Tongue (tissue), 2 donors: ENCODE measurements around the gene TNFRSF25. TPM values are rescaled to one million over a fixed set of nuclear protein-coding genes. Genes with fewer than 3 reads are reported as not detected.
A peak's percentile ranks its signal among the peaks of the same experiment; 100 is the strongest.

Experiments used
- DNase-seq: peaks from one replicate; pipeline ENCODE4 v3.0.0-alpha.2; 2015
- total RNA-seq: library from RNA; depleted of rRNA; stranded (reverse); fragments of >200 nt; gene quantifications from one replicate; pipeline ENCODE4 v1.2.3, GENCODE V29; 2014

The TNFRSF25 gene, protein sequence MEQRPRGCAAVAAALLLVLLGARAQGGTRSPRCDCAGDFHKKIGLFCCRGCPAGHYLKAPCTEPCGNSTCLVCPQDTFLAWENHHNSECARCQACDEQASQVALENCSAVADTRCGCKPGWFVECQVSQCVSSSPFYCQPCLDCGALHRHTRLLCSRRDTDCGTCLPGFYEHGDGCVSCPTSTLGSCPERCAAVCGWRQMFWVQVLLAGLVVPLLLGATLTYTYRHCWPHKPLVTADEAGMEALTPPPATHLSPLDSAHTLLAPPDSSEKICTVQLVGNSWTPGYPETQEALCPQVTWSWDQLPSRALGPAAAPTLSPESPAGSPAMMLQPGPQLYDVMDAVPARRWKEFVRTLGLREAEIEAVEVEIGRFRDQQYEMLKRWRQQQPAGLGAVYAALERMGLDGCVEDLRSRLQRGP
- 33.0 TPM for total RNA-seq

DNA sequence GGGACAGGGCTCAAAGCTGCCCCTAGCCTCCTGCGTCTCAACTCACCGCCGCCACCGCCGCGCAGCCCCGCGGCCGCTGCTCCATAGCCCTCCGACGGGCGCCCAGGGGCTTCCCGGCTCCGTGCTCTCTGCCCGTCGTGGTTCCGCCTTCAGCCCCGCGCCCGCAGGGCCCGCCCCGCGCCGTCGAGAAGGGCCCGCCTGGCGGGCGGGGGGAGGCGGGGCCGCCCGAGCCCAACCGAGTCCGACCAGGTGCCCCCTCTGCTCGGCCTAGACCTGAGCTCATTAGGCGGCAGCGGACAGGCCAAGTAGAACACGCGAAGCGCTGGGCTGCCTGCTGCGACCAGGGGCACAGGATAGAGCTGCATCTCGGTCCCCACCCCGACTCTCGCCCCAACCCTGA, at the start of gene TNFRSF25:
TNFRSF25 (minus strand) TSS at position 151 of the 400 bp plus-strand sequence; CDS start at position 85, 66 bp downstream.
- no peak for DNase-seq

DNA sequence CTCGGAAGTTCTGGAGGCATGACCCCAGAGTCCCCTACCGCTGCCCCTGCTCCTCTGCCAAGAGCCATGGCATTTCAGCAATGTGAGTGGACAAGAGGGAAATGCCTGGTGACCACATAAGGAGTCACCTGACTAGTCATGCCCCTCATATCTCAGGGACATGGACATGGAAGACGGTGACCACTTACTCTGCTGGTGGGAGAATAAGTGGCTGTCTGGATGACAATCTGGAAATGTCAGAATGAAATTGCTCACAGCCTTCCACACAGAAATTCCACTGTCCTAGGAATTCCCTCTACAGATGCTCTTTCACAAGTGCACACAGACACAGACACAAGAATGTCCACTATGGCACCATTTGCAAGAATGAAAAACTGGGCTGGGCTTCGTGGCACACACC, 49.8 kb upstream of the TNFRSF25 start:
- no peak for DNase-seq

DNA sequence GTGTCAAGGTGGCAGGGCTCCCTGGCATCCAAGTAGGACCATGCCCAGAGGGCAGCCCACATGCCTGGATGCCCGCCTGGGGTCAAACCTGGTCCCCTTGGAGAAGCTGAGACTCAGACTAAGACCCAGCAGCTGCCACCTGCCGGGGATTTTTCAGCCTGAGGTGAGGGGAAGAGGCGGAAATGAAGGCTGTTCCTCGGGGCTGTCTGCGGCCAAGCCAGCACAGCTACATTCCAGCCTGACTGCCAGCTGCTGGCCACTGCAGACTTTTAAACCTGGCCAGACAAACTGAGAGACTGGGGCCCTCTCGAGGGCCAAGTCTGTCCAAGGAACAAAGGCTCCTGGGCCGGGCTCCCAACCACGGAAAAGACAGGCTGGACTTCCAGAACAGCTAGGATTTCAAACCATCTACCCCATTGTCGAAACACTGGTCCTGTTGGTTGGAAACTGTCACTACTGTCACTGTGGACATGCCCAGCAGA, 47.4 kb upstream of the TNFRSF25 start:
- DNase-seq = no peak

DNA sequence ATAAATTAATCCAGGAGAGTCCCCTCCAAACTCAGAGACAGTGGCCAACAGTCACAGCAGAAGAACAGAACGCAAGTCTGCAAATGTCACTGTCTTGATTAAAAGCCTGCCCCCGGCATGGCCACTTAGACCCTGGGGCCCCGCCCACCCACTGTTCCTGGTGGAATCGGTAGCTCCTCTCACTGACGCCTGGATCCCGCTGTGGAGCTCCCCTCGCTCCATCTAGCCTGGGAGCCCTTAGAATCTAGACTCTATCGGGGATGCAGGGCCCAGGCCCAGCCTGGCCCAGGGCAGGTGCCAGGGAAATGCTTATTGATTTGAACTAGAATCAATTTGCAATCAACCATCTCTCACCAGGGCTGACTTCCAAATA, 46.9 kb upstream of the TNFRSF25 start:
- no peak for DNase-seq

DNA sequence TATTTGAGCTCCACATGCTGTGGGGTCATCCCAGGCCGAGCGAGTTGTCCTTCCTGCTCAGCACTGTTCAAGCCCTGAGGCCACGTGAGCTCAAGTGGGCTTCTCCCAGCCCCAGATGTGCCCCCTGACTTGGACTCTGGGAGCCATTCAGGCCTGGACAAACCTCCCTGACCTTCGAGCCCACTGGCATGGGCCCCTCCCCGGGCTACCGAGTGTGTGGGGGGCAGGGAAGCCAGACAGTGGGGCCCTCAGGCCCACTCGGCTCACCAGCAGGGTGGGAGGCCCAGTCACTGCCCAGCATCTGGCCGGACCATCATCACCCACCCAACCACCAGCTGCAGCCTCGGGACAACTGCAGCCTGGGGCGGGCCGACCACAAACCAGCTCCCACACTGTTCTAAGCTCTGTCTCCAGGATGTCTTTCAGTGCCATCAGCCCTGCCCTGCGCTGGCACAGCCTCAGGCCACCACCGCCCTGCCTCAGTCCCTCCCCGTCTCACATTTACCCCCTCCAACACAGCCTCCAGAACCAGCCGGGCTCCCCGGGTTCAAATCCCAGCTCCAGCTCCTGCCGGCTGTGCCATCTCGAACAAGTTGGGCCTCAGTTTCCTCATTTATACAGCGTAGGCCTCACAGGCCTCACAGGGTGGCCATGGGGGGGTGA, 46.4 kb upstream of the TNFRSF25 start:
- DNase-seq = peak; percentile 57

DNA sequence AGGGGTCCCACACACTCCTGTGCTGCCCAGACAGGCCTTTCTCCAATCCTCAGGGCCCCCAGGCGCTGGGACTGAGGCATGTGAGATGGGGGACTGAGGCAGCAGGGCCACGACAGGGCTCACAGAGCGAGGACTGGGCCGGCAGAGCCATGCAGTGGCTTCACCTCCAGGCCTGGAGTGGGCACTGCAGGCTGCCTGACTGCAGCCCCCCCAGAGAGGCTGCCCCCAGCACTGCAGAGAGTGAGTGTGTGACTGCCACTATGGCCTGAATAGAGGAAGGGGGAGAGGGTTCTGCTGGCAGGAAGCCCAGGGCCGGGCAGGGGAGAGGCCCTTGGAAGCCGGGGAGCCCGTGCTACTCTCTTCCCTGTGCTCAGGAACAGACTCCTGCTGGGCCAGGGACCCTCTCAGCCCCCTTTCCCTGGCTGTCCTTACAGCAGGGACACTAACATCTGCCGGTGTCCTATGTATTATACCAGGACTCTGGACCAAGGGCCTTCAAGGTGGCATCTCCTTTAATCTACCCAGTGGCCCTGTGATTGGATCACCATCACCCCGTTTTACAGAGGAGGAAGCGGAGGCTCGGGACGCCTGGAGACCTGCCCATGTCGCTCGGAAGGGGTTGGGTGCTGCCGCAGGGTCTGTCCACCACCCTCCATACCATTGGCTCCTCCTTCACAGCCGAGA, 45.7 kb upstream of the TNFRSF25 start:
- no peak for DNase-seq

DNA sequence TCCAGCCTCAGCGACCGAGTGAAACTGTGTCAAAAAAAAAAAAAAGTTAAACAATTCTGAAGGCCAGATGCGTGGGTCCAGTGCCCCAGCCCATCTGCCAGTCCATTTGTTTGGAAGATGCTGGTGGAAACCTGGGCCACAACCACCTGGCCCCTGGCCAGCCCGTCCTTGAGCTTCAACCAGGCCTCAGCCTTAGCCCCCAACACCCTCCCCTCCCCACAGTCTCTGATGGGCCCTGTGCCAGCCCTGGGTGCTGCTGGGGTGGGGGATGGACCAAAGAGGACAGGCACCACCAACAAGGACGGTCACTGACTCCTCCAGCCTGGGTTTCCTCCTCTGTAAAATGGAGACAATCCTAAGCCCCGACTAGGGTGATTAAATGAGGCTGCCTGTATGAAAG, 45.1 kb upstream of the TNFRSF25 start:
- DNase-seq = no peak

DNA sequence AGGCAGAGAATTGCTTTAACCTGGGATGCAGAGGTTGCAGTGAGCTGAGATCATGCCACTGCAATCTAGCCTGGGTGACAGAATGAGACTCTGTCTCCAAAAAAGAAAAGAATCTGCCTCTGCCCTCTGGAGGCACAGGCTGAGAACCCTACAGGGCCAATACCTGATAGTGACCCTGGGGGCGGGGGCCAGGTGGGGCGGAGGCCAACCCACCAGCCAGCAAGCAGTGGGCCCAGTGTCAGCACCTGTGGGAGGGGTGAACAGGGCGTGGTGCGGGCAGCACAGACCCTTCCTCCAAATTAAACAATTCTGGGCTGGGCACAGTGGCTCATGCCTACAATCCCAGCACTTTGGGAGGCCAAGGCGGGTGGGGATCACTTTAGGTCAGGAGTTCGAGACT, 44.5 kb upstream of the TNFRSF25 start:
- no peak for DNase-seq

DNA sequence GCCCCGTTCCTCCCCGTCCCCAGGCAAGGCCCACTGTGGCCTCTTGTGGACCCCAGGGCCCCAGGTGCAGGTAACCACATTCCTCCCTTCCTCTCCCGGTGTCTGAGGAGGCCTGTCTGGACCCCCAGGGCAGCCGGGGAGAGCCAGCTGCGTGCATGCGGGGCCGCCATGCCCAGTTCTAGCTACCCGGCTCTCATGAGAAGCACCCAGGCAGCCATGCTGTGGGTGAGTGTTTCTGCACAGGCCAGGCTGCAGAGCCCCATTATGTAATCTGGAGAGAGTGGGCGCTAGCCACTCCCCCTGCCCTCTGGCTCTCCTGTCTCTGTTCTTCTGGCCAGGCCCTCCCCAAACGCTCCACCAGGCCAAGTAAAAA, 43.9 kb upstream of the TNFRSF25 start:
- no peak for DNase-seq

DNA sequence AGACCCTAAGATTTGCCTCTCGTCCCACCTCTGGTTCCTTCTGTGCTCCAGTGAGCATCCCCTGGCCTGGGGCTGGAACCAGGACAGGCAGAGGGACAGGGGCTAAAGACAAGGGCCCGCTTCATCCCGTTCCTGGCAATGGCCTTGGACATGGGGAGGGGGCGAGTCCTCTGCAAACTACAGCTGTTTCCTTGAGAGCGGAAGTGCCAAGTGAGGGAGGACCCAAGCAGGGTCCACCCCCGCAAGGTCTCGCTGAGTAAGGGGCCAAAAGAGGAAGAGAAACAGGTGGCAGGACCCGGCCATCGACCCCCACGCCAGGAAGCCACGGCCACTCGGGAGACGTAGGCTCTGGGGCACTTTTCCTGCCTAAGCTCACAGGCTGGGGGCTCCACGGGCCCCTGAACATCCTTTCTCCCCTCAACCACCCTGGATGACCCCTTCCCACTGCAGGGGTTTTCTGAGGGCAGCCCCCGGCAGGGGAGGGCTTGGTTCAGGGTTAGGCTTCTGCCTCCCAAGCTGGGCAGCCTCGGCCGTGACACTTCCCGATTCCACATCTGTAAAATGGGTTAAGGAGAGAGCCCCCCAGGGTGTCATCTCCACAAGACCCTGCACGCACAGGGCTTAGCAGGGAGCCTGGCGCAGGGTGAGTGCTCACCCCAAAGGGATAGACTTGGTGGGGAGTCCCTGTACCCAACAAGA, 43.4 kb upstream of the TNFRSF25 start:
- DNase-seq = peak; percentile 60

DNA sequence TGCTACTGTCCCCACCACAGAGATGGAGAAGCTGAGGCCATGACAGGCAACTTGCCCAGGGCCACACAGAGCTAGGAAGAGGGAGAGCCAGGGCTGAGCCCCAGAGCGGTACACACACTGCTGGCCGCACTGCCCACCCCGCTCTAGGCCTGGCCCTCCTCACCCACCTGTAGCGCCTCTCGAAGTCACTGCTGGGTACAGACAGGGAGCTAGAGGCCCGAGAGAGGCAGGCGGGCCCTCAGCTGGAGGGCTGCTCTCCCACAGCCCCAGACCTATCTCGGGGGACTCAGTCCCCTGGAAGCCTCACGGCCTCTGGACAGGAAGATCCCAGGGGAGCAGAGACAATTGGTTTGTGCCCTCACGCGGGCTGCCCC, 42.8 kb upstream of the TNFRSF25 start:
- no peak for DNase-seq

DNA sequence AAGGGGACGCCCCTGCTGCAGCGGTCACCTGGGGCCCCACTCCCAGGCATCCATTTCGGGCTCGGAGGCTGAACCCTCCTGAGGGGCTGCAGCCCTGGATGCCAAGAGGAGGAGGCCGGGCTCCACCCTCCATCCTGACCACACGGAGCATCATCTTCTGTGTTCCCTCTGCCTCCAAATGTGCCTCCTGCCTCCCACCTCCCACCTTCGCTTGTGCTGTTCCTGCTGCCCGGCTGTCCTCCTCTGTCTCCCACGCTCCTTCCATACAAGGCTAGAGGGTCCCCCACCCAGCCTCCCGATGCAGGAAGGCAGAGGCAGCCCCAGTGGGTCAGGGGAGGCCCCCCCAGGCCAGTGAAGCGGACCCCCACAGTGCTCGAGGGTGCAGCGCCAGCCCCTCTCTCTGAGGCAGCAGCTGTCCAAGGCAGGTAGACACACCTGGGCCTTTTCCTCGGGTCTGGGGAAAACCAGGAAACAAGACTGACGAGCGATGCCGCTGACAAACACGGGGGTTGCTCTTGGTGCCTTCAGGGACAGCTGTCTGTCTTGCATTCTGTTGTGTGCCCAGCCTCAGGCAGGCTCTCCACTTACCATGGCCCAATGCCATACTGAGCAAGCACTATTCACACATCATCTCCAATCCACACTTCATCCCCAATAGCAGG, 42.3 kb upstream of the TNFRSF25 start:
- no peak for DNase-seq

DNA sequence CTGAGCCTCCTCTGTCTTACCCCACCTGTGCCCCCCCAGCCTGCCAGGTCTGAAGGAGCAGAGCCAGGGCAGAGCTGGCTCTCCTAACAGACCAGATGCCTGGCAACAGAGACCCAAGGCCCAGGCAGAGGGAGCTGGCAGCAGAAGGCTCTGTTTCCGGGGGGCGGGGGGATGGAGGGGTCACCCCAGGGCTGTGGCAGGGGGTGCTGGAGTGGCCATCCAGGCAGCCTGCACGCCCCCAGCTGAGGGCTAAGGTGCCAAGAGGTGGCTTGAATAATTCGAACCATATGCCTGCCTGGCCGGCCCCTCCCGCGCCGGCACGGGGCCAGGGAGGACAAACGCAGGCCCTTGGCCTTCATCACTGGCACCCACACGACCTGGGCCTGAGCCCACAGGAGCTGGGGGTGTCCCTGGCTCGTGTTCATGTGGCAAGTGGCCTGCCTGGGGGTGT, 41.5 kb upstream of the TNFRSF25 start:
- no peak for DNase-seq

DNA sequence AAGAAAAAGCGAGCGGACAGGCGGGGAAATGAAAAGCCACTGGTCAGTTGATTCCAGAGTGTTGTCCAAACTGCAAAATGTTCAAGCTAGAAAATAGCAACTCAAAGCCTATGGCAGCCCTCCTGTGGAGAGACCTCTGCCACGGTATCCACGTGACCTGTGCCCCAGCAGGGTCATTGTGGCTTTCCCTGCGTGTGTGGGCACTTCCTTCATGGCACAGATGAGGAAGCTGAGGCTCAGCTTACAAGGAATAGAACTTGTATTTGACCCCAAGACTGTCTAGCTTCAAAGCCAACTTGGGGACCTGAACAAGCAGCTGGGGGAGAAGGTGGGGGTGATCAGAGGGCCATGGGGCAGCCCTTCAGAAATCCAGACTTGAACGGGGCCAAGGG, 41.1 kb upstream of the TNFRSF25 start:
- DNase-seq = no peak

DNA sequence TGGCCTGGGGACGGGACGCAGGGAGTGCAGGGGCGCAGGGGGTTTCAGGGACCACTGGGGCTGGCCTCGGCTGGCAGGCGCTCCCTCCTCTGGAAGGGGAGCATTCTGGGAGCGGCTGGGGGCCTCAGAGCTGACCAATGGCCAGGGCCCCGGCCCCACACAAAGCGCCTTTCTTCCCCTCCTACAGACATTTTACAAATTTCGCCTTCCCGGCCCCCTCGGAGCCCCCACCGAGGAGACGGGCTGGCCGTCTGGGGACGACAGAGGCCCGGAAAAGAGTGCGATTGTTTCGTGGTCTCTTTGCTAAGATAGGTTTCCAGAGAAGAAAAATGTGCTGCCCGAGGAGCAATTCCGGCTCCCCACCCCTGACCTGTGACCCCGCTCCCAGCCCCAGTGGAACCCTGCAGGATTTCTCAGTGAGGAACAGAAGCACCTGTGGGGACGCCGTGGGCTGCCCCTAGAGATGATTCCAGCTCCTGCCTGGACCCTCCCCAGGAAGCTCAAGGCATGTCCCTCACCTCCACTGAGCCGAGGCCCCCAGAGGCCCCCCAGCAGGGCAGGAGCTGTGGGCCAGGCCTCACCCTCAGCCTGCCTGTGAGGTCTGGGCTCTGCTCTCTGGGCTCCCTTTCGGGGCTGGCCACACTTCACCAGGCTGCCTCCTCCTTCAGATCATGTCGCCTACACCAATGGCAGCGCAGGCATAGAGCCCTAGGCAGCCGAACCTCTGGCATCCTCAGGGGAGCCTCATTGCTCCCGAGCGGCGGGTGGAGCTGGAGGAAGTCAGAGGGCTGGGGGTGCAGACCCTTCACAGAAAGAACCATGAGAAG, 40.5 kb upstream of the TNFRSF25 start:
- no peak for DNase-seq

DNA sequence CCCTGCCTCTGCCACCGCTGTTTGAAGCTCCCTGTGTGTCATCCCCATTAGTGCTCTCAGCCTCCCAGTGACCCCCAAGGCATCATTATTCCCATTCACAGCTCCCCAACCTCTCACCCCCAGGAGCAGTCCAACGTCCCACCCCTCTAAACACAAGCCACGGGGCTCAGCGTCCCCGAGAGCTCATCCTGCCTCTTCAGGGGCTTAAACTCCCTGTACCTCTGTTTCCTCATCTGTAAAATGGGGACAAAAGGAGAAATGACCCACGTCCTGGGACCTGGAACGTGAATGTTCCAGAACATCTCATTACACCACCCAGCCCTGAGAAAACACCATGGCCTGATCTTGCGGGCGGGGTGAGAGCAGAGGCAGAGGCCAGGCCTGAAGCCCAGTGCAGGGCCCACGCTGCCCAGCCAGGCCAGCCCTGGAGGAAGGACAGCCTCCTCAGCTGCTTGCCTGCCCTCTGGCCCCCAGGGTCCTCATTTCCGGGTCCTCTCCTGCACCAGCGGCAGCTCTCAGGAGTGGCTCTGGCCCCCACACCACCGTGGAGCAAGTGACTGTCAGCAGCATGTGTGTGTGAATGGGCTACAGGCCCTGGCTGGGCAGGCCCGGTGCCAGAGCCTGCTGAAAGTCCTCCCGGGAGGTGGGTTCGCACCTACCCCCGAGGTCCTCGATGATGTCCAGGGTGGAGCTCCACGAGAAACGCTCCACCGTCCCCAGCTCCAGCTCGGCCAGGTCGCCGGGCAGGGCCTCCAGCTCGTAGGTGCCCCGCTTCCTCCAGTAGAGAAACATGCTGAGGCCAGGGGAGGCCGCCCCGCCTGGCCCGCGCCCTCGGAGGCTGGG, 39.6 kb upstream of the TNFRSF25 start:
- DNase-seq = no peak

DNA sequence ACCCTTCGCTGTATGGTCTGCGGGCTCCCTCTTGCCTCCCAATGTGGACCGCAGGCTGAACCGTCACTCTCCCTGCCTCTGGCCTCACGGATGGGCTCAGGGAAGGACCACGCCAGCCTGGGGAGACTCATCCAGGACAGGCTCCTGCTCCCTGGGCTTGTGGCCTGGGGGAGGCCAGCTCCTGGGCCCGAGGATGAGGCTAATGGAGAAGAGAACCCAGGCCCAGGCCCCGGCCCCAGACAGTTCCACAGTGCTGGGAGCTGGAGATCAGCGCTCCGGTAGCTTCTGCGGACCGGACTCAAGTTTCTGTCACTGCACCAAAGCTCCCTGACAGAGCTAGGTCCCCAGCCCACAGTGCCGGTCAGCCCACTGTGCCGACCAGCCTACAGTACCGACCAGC, 38.9 kb upstream of the TNFRSF25 start:
- DNase-seq = no peak

DNA sequence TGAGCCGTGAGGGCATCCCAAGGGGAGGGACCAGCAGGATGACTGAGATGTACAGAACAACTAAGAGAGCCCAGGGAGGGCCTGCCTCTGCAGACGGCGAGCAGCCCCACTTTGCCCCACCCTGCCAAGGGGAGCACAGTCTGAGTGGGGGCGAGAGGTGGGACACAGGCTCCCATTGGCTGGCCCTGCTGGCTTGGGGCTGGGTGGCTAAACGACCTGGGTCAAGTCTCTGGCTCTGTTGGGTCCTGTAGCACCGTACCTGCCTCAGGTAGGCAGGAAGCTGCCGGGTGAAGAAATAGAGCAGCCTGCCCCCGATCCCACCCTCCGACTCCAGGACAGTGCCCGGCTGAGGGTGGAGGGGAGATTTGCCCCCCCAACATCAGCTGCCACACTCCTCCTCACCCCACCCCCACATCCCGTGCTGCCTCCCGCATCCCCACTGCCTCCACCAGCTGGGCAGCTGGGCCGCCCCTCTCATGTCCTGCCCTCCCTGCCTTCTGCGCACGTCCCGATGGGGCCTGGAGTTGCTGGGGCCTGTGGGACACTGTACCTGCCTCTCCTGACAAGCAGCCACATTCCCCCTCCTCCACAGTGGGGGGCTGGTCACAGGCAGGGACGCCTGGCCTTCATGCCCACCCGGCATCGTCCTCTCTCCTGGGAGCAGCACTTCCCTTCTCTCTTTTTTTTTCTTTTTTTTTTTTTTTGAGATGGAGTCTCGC, 38.1 kb upstream of the TNFRSF25 start:
- no peak for DNase-seq
